HG02981 (cell line): ENCODE results near the gene DNMBP.
"Not testable (repeated sequence)": the region's sequence is repeated elsewhere in the genome, so short reads cannot be mapped to it uniquely, and the experiment has no call there.

Experiments
- ATAC-seq: cut with Tn5 transposase; IDR thresholded peaks from one replicate; pipeline ENCODE4 v1.9.1; 2021; ENCODE audit warnings: mild to moderate bottlenecking, moderate library complexity; ENCODE audit not compliant: unreplicated experiment

DNMBP gene

GRCh38 chr10:99915414-99915813, 94.3 kb downstream of the DNMBP start:
- ATAC-seq: no peak

GRCh38 chr10:99914236-99914635, 95.5 kb downstream of the DNMBP start:
- ATAC-seq: no peak

GRCh38 chr10:99913831-99914235, 95.9 kb downstream of the DNMBP start:
- ATAC-seq: no peak

GRCh38 chr10:99912041-99912440, 97.7 kb downstream of the DNMBP start:
- no peak for ATAC-seq

GRCh38 chr10:99908512-99908911, 101.2 kb downstream of the DNMBP start:
- no peak for ATAC-seq

- ATAC-seq: no peak
Observed at GRCh38 chr10:99906470-99906869, 103.3 kb downstream of the DNMBP start.

GRCh38 chr10:99905971-99906370, 103.8 kb downstream of the DNMBP start:
- ATAC-seq: no peak

- ATAC-seq: no peak
Observed at GRCh38 chr10:99895867-99896266, 113.9 kb downstream of the DNMBP start.

GRCh38 chr10:99895066-99895465, 114.7 kb downstream of the DNMBP start:
- ATAC-seq: not testable (repeated sequence)

- no peak for ATAC-seq
Observed at GRCh38 chr10:99894613-99895012, 115.1 kb downstream of the DNMBP start.

- ATAC-seq: no peak
Observed at GRCh38 chr10:99888622-99889021, 121.1 kb downstream of the DNMBP start.

GRCh38 chr10:99883523-99883922, 126.2 kb downstream of the DNMBP start:
- ATAC-seq: no peak

- no peak for ATAC-seq
Observed at GRCh38 chr10:99881371-99881770, 128.4 kb downstream of the DNMBP start.

- no peak for ATAC-seq
Observed at GRCh38 chr10:99880080-99880835, 129.5 kb downstream of the DNMBP start.

- no peak for ATAC-seq
Observed at GRCh38 chr10:99875473-99875872, 134.3 kb downstream of the DNMBP start.

- no peak for ATAC-seq
Observed at GRCh38 chr10:99874341-99875085, 135.2 kb downstream of the DNMBP start.

GRCh38 chr10:99873846-99874245, 135.9 kb downstream of the DNMBP start:
- ATAC-seq: no peak

- no peak for ATAC-seq
Observed at GRCh38 chr10:99872367-99873162, 137.2 kb downstream of the DNMBP start.

GRCh38 chr10:99870123-99870730, 139.5 kb downstream of the DNMBP start:
- ATAC-seq: no peak

GRCh38 chr10:99869581-99870122, 140.1 kb downstream of the DNMBP start:
- ATAC-seq: no peak

- not testable (repeated sequence) for ATAC-seq
Observed at GRCh38 chr10:99867250-99867649, 142.5 kb downstream of the DNMBP start.
